Sigmoid colon (tissue), 7 donors: ENCODE results near the gene GRM8. TPM values are rescaled to one million over a fixed set of nuclear protein-coding genes. Genes with fewer than 3 reads are reported as not detected.

Source experiments
- DNase-seq: peaks from one replicate; pipeline ENCODE4 v3.0.0-alpha.2; 2019
- H3K27ac ChIP-seq, 4 donors: fragments of 200-600 bp; sonication (generic); one replicate each; pipeline ENCODE4 v1.5.1; 2016 to 2019; ENCODE audit warnings: mild to moderate bottlenecking in 1 of 4
- H3K27me3 ChIP-seq, 3 donors: fragments of 200-600 bp; sonication (generic); one replicate each; pipeline ENCODE4 v1.5.1; 2019; ENCODE audit warnings: mild to moderate bottlenecking in 1 of 3
- H3K36me3 ChIP-seq, 4 donors: fragments of 200-600 bp; sonication (generic); one replicate each; pipeline ENCODE4 v1.5.1; 2016 to 2019
- H3K4me1 ChIP-seq, 4 donors: fragments of 200-600 bp; sonication (generic); one replicate each; pipeline ENCODE4 v1.5.1; 2017 to 2019
- H3K4me3 ChIP-seq, 4 donors: fragments of 200-600 bp; sonication (generic); one replicate each; pipeline ENCODE4 v1.5.1; 2017 to 2019; ENCODE audit warnings: mild to moderate bottlenecking in 2 of 4, moderate library complexity in 1 of 4
- H3K9me3 ChIP-seq, 4 donors: fragments of 200-600 bp in 3 of 4; sonication (generic) in 3 of 4; one replicate each; pipeline versions ENCODE4 v1.5.1 to v1.6.1; 2013 to 2019
- EP300 ChIP-seq, 4 donors: sonication (generic); formaldehyde crosslinking; IDR thresholded peaks; one replicate each; pipeline ENCODE4 v1.6.1; 2017; ENCODE audit warnings: antibody characterized with exemption in 4 of 4
- POLR2A ChIP-seq, 2 donors: fragments of 450-650 bp; IDR thresholded peaks; one replicate each; pipeline ENCODE4 v1.6.1; 2016; ENCODE audit warnings: antibody characterized with exemption in 2 of 2, mild to moderate bottlenecking in 2 of 2, moderate library complexity in 2 of 2
- POLR2AphosphoS5 ChIP-seq, 4 donors: sonication (generic); formaldehyde crosslinking; IDR thresholded peaks; one replicate each; pipeline ENCODE4 v1.6.1; 2017; ENCODE audit warnings: antibody characterized with exemption in 4 of 4
- WGBS, 2 donors: extraction: QIAGEN DNeasy Blood & Tissue Kit; methylation state at CpG; one replicate each; pipeline ENCODE4 v1.1.7; 2013; 5-methylcytosine and 5-hydroxymethylcytosine counted together
- intact Hi-C: fragments of 100-400 bp; cut with DNase I; formaldehyde crosslinking; loops from one replicate; pipeline ENCODE4 v1.15.1; 2023
- polyA plus RNA-seq, 3 donors: library from polyadenylated mRNA; stranded (reverse); fragments of 200-250 nt; gene quantifications; one replicate each; pipeline ENCODE4 v1.2.3, GENCODE V29; 2013
- total RNA-seq, 4 donors: library from RNA; depleted of rRNA; stranded (reverse); fragments of >200 nt; gene quantifications; one replicate each; pipeline ENCODE4 v1.1.0, GENCODE V29; 2016
- TF ChIP-seq, protein P1 (sequence below), 4 experiments: fragments of 450-650 bp in 3 of 4; fragments of 200-600 bp in 1 of 4; IDR thresholded peaks; one replicate each; pipeline ENCODE4 v1.5.1; 2016 to 2019; ENCODE audit warnings: antibody characterized with exemption in 4 of 4, mild to moderate bottlenecking in 3 of 4, moderate library complexity in 2 of 4
- donor health status: healthy with polysubstance abuse.
- donor health status: Bipolar disorder and iron deficiency.
- donor health status: healthy.

The GRM8 gene
- total and polyA plus RNA-seq, 7 donors = 0.27 to 1.9 (median 0.55) TPM; not detected in 4

DNA sequence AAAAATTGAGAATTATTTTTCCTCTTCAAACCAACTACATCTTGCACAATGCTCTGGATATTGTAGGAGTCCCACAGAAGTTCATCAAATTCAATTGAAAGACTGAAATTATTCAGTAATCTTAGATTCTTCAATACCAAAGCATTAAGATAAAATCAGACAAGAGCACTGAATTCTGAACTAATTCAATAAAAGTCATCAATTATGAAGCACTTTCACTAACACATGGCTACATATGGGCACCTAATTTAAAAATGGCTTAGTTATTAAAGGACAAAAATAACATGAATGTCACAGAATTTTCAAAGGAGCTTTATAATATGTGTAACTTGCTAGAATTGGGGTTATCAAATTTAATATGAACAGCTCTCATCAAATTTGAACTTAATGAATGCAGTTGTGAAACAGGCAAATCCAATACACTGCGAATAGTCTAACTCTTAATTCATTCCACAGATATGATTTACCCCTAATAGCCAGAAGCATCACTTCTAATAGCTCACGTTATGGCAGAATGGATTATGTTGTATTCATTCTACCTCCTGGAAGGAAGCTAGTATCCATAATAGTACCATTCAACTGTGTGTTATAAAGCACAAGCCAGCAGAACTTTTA is 116.8 kb downstream of the GRM8 start:
- TF ChIP-seq POLR2AphosphoS5 (IDR thresholded peaks at IDR 0.05) (no peak), EP300 (IDR thresholded peaks at IDR 0.05) (no peak), POLR2A (IDR thresholded peaks at IDR 0.05) (no peak)
- TF ChIP-seq, protein P1, sequence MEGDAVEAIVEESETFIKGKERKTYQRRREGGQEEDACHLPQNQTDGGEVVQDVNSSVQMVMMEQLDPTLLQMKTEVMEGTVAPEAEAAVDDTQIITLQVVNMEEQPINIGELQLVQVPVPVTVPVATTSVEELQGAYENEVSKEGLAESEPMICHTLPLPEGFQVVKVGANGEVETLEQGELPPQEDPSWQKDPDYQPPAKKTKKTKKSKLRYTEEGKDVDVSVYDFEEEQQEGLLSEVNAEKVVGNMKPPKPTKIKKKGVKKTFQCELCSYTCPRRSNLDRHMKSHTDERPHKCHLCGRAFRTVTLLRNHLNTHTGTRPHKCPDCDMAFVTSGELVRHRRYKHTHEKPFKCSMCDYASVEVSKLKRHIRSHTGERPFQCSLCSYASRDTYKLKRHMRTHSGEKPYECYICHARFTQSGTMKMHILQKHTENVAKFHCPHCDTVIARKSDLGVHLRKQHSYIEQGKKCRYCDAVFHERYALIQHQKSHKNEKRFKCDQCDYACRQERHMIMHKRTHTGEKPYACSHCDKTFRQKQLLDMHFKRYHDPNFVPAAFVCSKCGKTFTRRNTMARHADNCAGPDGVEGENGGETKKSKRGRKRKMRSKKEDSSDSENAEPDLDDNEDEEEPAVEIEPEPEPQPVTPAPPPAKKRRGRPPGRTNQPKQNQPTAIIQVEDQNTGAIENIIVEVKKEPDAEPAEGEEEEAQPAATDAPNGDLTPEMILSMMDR (IDR thresholded peaks at IDR 0.05) = no peak
- Histone ChIP-seq H3K4me3 (no peak overlapping the region), H3K9me3 (no peaks in the 10 kb centered on the region), H3K36me3 (no peaks in the 10 kb centered on the region), H3K27me3 (no peaks in the 10 kb centered on the region), H3K27ac (no peak overlapping the region), H3K4me1 (no peaks in the 10 kb centered on the region)
- 87 to 93% methylated on average over 2 of the region's 2 CpGs for WGBS, 2 donors
- no peak for DNase-seq
- intact Hi-C loops = no loop called here

DNA sequence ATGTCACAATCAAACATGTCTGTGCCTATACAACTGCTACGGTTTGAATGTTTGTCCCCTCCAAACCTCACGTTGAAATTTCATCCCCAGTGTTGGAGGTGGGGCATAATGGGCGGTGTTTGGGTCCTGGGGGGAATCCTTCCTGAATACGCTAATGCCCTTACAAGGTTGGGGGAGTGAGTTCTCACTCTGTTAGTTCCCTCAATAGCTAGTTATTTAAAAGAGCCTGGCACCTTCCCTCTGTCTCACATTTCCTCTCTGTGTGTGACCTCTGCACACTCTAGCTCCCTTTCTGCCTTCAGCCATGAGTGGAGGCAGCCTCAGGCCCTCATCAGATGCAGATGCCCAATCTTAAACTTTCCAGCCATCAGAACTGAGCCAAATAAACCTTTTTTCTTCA is 129.5 kb downstream of the GRM8 start:
- Histone ChIP-seq H3K27ac (no peak overlapping the region), H3K27me3 (no peaks in the 10 kb centered on the region), H3K9me3 (no peaks in the 10 kb centered on the region), H3K4me1 (no peaks in the 10 kb centered on the region), H3K4me3 (no peak overlapping the region), H3K36me3 (no peaks in the 10 kb centered on the region)
- intact Hi-C loops = no loop called here
- DNase-seq = no peak
- TF ChIP-seq POLR2A (IDR thresholded peaks at IDR 0.05) = no peak
- TF ChIP-seq EP300 (IDR thresholded peaks at IDR 0.05) = no peak
- TF ChIP-seq POLR2AphosphoS5 (IDR thresholded peaks at IDR 0.05) = no peak
- TF ChIP-seq, protein P1 (IDR thresholded peaks at IDR 0.05) = no peak
- 58 to 71% methylated on average over 4 of the region's 4 CpGs for WGBS, 2 donors

DNA sequence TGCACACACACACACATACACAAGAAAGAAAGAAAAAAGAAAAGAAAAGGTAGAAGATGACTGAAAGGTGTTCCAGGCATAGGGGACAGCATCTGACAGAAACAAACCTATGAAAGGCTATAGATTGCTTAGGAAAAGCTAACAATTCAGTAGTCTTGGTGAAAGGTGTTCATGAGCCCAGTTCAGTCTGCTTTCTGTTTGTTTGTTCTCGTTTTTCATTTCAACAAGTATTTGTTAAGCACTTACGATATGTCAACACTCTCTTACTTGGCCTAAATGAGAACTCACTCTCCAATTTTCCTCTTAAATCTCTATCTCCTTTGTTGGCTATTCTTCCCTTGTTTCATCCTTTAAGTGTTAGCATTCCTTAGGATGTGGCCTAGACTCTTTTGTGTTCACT is 133.2 kb downstream of the GRM8 start:
- TF ChIP-seq POLR2A (IDR thresholded peaks at IDR 0.05) (no peak), POLR2AphosphoS5 (IDR thresholded peaks at IDR 0.05) (no peak), EP300 (IDR thresholded peaks at IDR 0.05) (no peak)
- TF ChIP-seq, protein P1 (IDR thresholded peaks at IDR 0.05) = no peak
- DNase-seq = no peak
- H3K27ac ChIP-seq = no peak overlapping the region
- 74 to 75% methylated on average over 2 of the region's 2 CpGs for WGBS, 2 donors
- H3K36me3 ChIP-seq = no peaks in the 10 kb centered on the region
- H3K9me3 ChIP-seq = no peaks in the 10 kb centered on the region
- no peaks in the 10 kb centered on the region for H3K4me1 ChIP-seq
- intact Hi-C loops = no loop called here
- H3K4me3 ChIP-seq = no peak overlapping the region
- H3K27me3 ChIP-seq = no peaks in the 10 kb centered on the region

DNA sequence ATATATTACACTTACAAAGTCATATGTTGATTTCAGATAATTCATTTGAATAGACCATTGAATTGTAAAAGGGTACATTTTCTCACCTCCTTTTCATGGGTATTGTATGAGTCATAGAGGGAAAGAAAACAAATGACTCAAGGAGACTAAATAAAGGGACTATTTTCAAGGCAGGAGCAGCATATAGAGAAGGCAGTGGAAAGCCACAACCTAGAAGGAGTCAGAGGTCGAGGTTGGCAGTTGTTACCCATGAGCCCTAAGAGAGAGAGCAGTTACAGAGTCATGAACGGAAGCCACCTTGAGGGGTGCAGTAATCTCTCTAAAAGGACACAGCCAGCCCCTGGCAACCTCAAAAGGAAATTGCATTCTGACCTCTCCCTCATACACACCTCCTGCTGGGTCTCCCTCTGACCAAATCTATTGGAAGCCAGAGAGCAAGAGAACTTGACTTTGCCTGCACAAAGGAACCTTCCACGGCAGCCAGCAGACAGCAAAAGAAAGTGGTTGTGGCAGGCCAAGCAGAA is 137.9 kb downstream of the GRM8 start:
- Histone ChIP-seq H3K27ac (no peak overlapping the region), H3K36me3 (no peaks in the 10 kb centered on the region), H3K27me3 (no peaks in the 10 kb centered on the region), H3K4me1 (no peaks in the 10 kb centered on the region), H3K4me3 (no peak overlapping the region), H3K9me3 (no peaks in the 10 kb centered on the region)
- DNase-seq = no peak
- TF ChIP-seq POLR2A (IDR thresholded peaks at IDR 0.05) (no peak), EP300 (IDR thresholded peaks at IDR 0.05) (no peak), POLR2AphosphoS5 (IDR thresholded peaks at IDR 0.05) (no peak)
- TF ChIP-seq, protein P1 (IDR thresholded peaks at IDR 0.05) = no peak
- 59 to 73% methylated on average over 3 of the region's 3 CpGs for WGBS, 2 donors
- intact Hi-C loops = no loop called here

DNA sequence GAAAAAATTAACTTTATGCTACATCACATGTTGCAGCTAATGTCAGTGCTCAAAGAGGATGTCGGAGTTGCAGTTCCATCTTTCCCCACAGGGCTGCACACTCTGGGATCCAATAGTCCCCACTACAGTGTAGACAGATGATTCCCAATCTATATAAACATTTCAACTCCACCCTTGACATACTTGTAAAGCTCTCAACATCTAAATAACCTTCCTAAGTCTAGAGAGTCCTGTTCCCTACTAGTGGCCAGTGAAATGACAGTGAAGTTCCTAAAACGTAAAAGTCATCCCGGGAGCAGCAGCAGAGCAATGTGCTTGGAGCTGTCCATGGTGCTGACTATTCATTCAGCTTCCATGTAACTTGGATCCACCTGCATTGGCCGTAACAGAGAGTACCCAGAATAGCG is 145.1 kb downstream of the GRM8 start:
- Histone ChIP-seq H3K9me3 (peaks cover 0 to 3% (median 0%) of the 10 kb centered on the region in 4 donors), H3K27me3 (no peaks in the 10 kb centered on the region), H3K36me3 (no peaks in the 10 kb centered on the region), H3K4me1 (no peaks in the 10 kb centered on the region), H3K4me3 (no peak overlapping the region), H3K27ac (no peak overlapping the region)
- DNase-seq = no peak
- TF ChIP-seq POLR2AphosphoS5 (IDR thresholded peaks at IDR 0.05) = no peak
- TF ChIP-seq, protein P1 (IDR thresholded peaks at IDR 0.05) = peak in 2 of 4 experiments; percentile 16 to 28
- TF ChIP-seq EP300 (IDR thresholded peaks at IDR 0.05) = no peak
- no peak for TF ChIP-seq POLR2A (IDR thresholded peaks at IDR 0.05)
- intact Hi-C loops = no loop called here
- 19 to 25% methylated on average over 5 of the region's 5 CpGs for WGBS, 2 donors
